ENCODE measurements around the gene CLCN2.

CLCN2 gene

DNA sequence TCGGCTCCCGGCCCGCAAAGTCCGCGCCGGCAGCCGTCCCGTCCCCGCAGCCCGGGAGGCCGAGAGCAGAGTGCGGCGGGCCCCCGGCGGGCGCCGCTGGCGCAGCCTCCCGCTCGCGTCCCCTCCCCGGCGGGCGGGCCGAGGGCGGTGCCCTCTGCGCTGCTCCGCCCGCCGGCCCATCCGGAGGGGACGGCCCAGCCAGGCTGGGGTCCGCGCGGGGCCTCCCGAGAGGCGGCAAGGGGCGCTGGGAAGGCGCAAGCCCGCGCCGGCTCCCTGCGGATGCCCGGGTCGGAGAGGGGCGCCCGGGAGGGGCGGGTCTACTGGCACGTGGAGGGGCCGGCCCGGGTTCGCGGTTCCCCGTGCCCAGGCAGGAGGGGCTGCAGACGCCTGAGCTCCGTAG is at the start of gene CLCN2, which contains the start of gene POLR2H:
CLCN2 (minus strand) TSS at position 74 of the 400 bp plus-strand sequence. CDS start 126 bp downstream, outside the sequence.
POLR2H (plus strand) TSS at position 179 of the 400 bp plus-strand sequence. CDS start 1,783 bp downstream, outside the sequence.
- peak; percentile 36 for DNase-seq

DNA sequence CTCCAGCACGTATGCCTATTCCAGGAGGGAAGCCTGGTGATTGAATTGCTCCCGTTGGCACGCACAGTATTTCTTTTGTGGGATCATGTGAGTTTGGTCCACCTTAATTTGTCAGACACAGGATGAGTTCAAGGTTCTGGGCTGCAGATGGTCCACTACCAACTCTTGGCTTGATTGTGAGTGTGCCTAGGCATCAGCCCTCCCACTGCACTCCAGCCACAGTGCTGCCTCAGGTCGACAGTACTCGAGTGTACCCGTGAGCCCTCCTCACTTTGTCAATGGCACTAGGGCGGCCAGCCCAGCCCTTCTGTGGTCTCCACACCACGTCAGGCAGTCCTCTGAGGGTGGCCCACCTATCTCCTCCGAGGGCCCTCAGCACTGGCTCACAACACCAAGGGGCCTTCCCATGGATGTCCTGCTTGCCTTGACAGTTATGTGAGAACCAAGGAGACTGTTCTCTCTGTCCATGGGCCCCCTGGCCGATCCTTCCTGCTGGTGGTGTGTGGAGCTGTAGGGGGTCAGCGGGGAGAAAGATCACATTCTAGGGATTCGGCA is 48.6 kb upstream of the CLCN2 start:
- DNase-seq: no peak

DNA sequence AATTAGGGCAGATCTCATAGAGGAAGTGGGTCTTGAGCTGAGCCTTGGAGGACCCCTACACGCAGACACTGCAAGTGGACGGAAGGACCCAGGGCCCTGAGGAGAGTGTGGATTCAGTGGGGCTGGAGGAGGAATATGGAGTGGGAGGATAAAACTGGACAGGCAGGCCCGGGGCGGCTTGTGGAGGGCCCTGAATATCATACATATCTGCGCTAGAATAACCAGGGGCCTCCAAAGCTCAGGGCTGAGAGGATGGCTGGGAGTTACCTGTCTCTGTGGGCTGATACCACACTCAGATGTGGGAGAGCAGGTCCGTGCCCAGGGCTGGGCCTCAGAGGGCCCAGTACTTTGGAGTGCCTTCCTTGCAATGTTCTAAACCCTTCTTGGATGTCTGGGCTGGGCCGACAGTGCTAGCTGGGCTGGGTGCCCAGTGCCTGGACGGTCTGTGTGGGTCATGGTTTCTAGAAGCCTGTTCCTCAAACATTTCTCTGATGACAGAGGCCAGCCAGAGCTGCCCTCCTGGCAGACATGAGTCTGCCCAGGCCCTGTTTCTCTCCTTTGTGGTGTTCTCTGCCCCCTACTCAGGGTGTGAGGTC is 48.0 kb upstream of the CLCN2 start:
- DNase-seq: no peak

DNA sequence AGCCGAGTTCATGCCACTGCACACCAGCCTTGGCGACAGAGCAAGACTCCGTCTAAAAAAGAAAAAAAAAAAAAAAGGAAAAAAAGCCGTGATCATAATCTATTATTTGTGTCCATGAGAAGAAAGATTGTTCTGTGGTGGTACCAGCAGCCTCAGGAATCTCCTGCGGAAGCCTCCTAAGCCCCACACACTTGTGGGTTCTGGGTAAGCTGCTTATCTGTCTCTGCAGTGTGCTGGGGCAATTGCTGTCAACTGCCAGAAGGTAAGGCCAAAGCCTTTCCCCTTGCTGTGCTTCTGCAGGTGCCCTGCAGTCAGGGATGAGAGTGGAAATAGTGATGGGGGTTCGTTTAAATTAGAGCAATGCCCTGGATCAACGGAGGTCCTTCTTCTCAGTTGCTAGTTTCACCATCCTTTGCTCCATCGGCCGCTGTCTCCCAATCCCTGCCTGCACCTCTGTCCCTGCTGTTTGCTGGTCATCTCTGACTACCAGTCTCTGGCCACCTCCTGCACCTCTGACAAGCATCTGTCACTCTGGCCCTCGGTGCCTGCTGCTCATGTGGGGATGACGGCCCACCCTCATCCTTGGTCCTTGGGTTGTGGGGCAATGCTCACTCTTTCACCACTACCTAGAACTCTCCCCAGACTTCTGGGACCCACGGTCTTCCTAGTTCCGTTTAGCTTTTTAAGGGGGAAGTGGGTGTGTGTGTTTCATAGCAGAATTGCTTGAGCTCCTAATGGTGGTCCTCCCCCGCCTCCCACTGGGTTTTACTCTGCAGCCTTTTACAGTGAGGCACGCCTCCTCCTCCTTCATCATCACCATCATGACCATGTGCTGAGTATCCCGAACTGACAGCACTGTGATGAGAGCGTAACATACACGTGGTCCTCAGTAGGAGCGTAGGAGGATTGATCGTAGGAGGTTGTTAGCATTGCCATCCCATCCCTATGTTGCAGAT is 43.9 kb upstream of the CLCN2 start:
- DNase-seq: no peak

- DNase-seq: no peak
Measured at GRCh38 chr3:184399410-184399809, 38.0 kb upstream of the CLCN2 start.

GRCh38 chr3:184395320-184395660 is 33.9 kb upstream of the CLCN2 start:
- DNase-seq: no peak

GRCh38 chr3:184391266-184391665 is 29.9 kb upstream of the CLCN2 start:
- no peak for DNase-seq

DNA sequence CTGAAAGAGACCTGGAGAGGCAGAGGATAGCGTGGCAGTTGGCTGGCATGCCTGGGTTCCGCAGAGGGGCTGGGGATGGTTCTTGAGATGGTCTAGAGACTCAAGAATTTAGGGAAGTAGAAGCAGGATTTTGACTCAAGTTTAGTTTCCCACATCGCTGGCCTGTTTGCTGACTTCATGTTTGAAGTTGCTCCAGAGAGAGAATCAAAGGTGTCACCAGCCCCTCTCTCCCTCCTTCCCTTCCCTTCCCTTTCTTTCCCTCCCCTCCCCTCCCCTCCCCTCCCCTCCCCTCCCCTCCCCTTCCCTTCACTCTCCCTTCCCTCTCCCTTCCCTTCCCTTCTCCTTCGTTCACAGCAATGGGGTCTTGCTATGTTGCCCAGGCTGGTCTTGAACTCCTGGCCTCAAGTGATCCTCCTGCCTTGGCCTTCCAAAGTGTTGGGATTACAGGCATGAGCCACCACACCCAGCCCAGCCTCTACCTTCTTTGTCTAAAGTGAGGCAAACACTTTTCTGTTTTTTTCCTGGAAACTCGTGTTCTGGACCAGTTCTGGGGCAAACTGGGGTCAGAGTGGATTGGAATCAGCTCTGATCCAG is 28.6 kb upstream of the CLCN2 start:
- DNase-seq: no peak

- DNase-seq: no peak
Measured at GRCh38 chr3:184389384-184389783, 28.0 kb upstream of the CLCN2 start.

DNA sequence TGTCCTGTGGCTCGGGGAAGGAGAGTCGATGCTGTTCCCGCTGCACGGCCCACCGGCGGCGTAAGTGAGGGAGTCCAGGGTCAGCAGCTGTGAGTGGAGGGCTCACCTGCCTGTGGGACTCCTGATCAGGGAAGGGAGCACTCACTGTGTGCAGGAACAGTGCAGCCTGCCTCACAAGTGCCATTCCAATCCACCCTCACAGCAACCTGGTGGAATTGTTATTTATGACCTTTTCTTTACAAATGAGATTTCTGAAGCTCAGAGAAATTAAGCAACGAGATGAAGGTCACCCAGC is 27.5 kb upstream of the CLCN2 start:
- no peak for DNase-seq

DNA sequence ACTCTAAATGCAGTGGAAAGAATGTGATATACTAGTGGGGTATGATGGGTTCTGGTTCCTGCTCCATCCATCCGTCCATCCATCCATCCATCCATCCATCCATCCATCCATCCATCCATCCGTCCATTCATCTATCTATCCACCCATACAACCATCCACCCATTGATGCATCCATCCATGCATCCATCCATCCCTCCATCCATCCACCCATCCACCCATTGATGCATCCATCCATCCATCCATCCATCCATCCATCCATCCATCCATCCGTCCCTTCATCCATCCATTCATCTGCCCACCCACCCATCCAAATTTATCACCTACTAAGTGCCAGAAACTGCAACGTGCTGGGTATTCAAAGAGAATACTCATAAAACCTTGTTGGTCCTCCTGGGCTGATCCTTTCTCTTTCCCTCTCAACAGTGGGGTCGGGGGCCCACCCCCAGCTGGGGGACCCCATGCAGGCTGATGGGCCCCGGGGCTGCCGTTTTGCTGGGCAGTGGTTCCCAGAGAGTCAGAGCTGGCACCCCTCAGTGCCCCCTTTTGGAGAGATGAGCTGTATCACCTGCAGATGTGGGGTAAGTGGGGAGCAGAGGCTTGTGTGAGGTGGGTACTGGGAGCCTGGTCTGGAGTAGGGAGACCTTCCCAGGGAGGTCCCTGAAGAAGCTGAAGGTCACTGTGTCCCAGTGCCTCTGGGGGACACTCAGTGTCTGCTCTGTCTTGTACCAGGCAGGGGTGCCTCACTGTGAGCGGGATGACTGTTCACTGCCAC is 26.9 kb upstream of the CLCN2 start:
- DNase-seq: no peak

- no peak for DNase-seq
Measured at GRCh38 chr3:184387174-184387714, 25.8 kb upstream of the CLCN2 start.

GRCh38 chr3:184386047-184386806 is 24.8 kb upstream of the CLCN2 start:
- DNase-seq: no peak

GRCh38 chr3:184384856-184385422 is 23.5 kb upstream of the CLCN2 start:
- no peak for DNase-seq

DNA sequence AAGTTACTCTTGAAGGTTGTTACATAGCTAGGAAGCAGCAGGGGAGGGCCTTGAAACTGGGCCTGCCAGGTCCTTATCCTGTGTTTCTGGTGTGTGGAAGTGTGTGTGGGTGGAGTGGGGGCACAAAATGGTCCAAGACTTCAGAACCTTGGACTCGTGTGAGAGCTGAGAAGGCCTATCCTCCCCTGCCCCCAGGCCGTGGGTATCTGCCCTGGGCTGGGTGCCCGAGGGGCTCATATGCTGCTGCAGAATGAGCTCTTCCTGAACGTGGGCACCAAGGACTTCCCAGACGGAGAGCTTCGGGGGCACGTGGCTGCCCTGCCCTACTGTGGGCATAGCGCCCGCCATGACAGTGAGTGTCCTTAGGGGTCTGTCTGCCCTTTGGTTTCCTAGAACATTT is 22.9 kb upstream of the CLCN2 start:
- DNase-seq: no peak

DNA sequence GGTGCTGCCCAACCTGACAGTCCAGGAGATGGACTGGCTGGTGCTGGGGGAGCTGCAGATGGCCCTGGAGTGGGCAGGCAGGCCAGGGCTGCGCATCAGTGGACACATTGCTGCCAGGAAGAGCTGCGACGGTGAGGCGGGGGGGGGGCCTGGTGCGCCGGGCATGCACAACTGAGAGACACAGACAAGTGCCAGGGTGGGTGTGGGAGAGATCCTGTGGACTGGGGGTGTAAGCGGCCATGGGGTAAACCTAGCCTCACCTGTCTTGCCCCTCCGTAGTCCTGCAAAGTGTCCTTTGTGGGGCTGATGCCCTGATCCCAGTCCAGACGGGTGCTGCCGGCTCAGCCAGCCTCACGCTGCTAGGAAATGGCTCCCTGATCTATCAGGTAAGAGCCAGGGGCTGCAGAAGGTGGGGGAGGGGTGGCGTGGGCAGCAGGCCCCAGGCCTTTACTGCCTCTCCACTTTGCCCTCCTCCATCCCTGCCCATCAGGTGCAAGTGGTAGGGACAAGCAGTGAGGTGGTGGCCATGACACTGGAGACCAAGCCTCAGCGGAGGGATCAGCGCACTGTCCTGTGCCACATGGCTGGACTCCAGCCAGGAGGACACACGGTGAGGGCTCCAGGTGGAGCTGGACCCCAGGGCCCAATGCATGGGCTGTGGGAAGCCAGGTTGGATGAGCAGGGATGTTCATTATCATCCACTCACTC is 21.8 kb upstream of the CLCN2 start:
- DNase-seq: no peak

DNA sequence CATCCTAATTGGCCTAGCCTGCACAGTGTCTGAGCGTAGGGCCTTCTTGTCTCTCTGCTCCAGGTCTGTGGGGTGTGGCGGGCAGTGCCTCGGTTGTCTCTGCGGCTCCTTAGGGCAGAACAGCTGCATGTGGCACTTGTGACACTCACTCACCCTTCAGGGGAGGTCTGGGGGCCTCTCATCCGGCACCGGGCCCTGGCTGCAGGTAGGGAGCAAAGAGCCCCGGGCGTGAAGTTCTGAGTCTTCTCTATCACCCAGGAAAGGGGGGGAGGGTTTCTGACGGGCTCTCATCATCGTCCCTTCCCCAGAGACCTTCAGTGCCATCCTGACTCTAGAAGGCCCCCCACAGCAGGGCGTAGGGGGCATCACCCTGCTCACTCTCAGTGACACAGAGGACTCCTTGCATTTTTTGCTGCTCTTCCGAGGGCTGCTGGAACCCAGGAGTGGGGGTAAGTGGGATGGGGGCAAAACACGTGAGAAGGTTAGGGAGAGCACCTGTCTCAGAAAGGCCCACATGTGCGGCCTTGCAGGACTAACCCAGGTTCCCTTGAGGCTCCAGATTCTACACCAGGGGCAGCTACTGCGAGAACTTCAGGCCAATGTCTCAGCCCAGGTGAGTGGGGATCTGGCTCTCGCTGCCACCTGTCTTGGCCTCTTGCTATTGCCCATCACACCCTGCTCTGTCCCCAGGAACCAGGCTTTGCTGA is 21.1 kb upstream of the CLCN2 start:
- no peak for DNase-seq

DNA sequence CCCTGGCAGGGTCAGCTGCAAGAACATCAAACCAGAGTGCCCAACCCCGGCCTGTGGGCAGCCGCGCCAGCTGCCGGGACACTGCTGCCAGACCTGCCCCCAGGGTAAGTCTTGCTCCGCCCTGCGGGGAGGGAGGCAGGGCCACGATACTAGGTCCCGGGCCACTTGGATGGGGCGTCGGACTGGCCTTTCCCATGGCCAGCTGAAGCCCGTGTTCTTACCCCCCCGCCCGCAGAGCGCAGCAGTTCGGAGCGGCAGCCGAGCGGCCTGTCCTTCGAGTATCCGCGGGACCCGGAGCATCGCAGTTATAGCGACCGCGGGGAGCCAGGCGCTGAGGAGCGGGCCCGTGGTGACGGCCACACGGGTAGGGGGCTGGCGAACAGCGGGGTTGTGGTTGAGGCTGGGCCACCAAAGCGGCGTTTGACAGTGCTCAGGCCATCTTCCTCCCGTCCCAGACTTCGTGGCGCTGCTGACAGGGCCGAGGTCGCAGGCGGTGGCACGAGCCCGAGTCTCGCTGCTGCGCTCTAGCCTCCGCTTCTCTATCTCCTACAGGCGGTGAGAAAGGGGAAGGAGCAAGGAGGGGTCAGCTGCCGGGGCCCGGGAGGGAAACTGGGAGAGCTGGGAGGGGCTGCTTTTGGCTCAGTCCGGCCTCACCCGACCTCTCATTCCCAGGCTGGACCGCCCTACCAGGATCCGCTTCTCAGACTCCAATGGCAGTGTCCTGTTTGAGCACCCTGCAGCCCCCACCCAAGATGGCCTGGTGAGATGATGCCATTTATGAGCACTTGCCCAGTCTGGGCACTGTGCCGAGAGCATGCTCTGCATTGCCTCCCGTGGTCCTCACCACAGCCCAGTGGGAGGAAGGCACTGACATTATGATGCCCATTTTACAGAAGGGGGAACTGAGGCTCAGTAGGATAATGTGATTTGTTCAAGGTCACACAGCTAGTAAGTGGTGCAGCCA is 20.1 kb upstream of the CLCN2 start:
- no peak for DNase-seq

All from CD4-positive, alpha-beta T cell treated with Interleukin-17A for 1 hour (primary cell).